Naive thymus-derived CD8-positive, alpha-beta T cell (primary cell): ENCODE measurements around the gene PTPN14. TPM values are rescaled to one million over a fixed set of nuclear protein-coding genes. Genes with fewer than 3 reads are reported as not detected.

Experiments
- ATAC-seq, 2 donors: fragments of 150-1000 bp; cut with Tn5 transposase in 1 of 2; sonication (Bioruptor Pico), chemical (Tn5 transposase) in 1 of 2; 1 replicate in 1 of 2; 2 replicates in 1 of 2; pipeline ENCODE4 v1.10.0; 2021; ENCODE audit warnings: mild to moderate bottlenecking in 2 of 2, moderate library complexity in 2 of 2
- POLR2A ChIA-PET: fragments of 350-600 bp; sonication (Branson Sonifier 250); formaldehyde crosslinking; loops from one replicate; lab custom pipeline; 2021; ENCODE audit warnings: antibody characterized with exemption; lab: Charles Lee
- DNase-seq, 10 donors: peaks; one replicate each; pipeline versions ENCODE4 v3.0.0 to v3.0.0-alpha.2; 2020 to 2022
- H3K27ac Mint-ChIP-seq, 10 donors: one replicate each; pipeline ENCODE4 v1.8.0; 2020 to 2022; ENCODE audit warnings: mild to moderate bottlenecking in 10 of 10, mixed read lengths in 10 of 10, moderate library complexity in 4 of 10, inconsistent platforms in 1 of 10
- H3K27me3 Mint-ChIP-seq, 5 donors: one replicate each; pipeline ENCODE4 v1.8.0; 2021 to 2022; ENCODE audit warnings: mixed read lengths in 5 of 5
- H3K36me3 Mint-ChIP-seq, 3 donors: one replicate each; pipeline ENCODE4 v1.8.0; 2020 to 2022; ENCODE audit warnings: mixed read lengths in 3 of 3, mild to moderate bottlenecking in 2 of 3, inconsistent platforms in 1 of 3
- H3K4me1 Mint-ChIP-seq, 4 donors: one replicate each; pipeline ENCODE4 v1.8.0; 2021 to 2022; ENCODE audit warnings: mixed read lengths in 4 of 4
- H3K4me3 Mint-ChIP-seq, 10 donors: one replicate each; pipeline ENCODE4 v1.8.0; 2020 to 2022; ENCODE audit warnings: mild to moderate bottlenecking in 10 of 10, mixed read lengths in 10 of 10, moderate library complexity in 6 of 10, inconsistent platforms in 1 of 10
- H3K9me3 Mint-ChIP-seq, 9 donors: one replicate each; pipeline ENCODE4 v1.8.0; 2020 to 2022; ENCODE audit warnings: mixed read lengths in 9 of 9, mild to moderate bottlenecking in 3 of 9, inconsistent platforms in 1 of 9, moderate library complexity in 1 of 9
- polyA plus RNA-seq, 3 donors: library from polyadenylated mRNA; unstranded; fragments of 300-500 nt; fragmentation: Illumina TruSeq; gene quantifications; one replicate each; pipeline ENCODE4 v1.2.3, GENCODE V29; 2021
- total RNA-seq, 8 experiments: library from RNA in 2 of 8; stranded (reverse) in 2 of 8; gene quantifications; one replicate each; pipeline ENCODE4 v1.2.3 and lab custom pipeline; 2021 to 2026

Gene PTPN14
- total and polyA plus RNA-seq, 5 experiments from 2014 or later, result 0.01 to 0.05 (median 0.03) TPM; not detected in 1

- H3K27ac Mint-ChIP-seq, result no peak overlapping the region
- no peak for ATAC-seq
Observed at GRCh38 chr1:214474467-214474866, 76.9 kb downstream of the PTPN14 start.

GRCh38 chr1:214473862-214474261 is 77.5 kb downstream of the PTPN14 start:
- Mint-ChIP-seq H3K27me3 (peaks cover 3 to 16% (median 10%) of the 10 kb centered on the region in 5 donors), H3K27ac (no peak overlapping the region), H3K4me3 (no peak overlapping the region), H3K4me1 (no peaks in the 10 kb centered on the region), H3K9me3 (no peaks in the 10 kb centered on the region), H3K36me3 (no peaks in the 10 kb centered on the region)
- ATAC-seq, result no peak
- no peak for DNase-seq
- POLR2A ChIA-PET, result no interaction called here

More at GRCh38 chr1:214474467-214474866, 76.9 kb downstream of the PTPN14 start:
- H3K27me3 Mint-ChIP-seq, result peaks cover 3 to 16% (median 10%) of the 10 kb centered on the region in 5 donors
- DNase-seq, result no peak
- H3K9me3 Mint-ChIP-seq, result no peaks in the 10 kb centered on the region
- H3K4me1 Mint-ChIP-seq, result no peaks in the 10 kb centered on the region
- no peak overlapping the region for H3K4me3 Mint-ChIP-seq
- POLR2A ChIA-PET, result no interaction called here
- no peaks in the 10 kb centered on the region for H3K36me3 Mint-ChIP-seq

- no peak for ATAC-seq
- Mint-ChIP-seq H3K9me3 (no peaks in the 10 kb centered on the region), H3K27ac (no peak overlapping the region), H3K4me1 (no peaks in the 10 kb centered on the region), H3K4me3 (no peak overlapping the region), H3K27me3 (peaks cover 3 to 16% (median 10%) of the 10 kb centered on the region in 5 donors), H3K36me3 (no peaks in the 10 kb centered on the region)
- POLR2A ChIA-PET, result no interaction called here
- no peak for DNase-seq
Observed at GRCh38 chr1:214473387-214473786, 78.0 kb downstream of the PTPN14 start.

GRCh38 chr1:214472364-214472763 is 79.0 kb downstream of the PTPN14 start:
- Mint-ChIP-seq H3K4me3 (no peak overlapping the region), H3K4me1 (no peaks in the 10 kb centered on the region), H3K9me3 (no peaks in the 10 kb centered on the region), H3K27ac (no peak overlapping the region), H3K27me3 (peaks cover 2 to 20% (median 10%) of the 10 kb centered on the region in 5 donors), H3K36me3 (no peaks in the 10 kb centered on the region)
- POLR2A ChIA-PET, result no interaction called here
- ATAC-seq, result no peak
- no peak for DNase-seq

GRCh38 chr1:214471458-214471857 is 79.9 kb downstream of the PTPN14 start:
- Mint-ChIP-seq H3K9me3 (no peaks in the 10 kb centered on the region), H3K27ac (no peak overlapping the region), H3K4me1 (no peaks in the 10 kb centered on the region), H3K36me3 (no peaks in the 10 kb centered on the region), H3K4me3 (no peak overlapping the region), H3K27me3 (peaks cover 4 to 19% (median 12%) of the 10 kb centered on the region in 5 donors)
- DNase-seq (no peak), ATAC-seq (no peak)
- POLR2A ChIA-PET, result no interaction called here

GRCh38 chr1:214470132-214470531 is 81.3 kb downstream of the PTPN14 start:
- H3K9me3 Mint-ChIP-seq, result no peaks in the 10 kb centered on the region
- POLR2A ChIA-PET, result no interaction called here
- no peak overlapping the region for H3K4me3 Mint-ChIP-seq
- peaks cover 0 to 8% (median 5%) of the 10 kb centered on the region in 5 donors for H3K27me3 Mint-ChIP-seq
- no peak for ATAC-seq
- no peaks in the 10 kb centered on the region for H3K4me1 Mint-ChIP-seq
- DNase-seq, result no peak
- no peaks in the 10 kb centered on the region for H3K36me3 Mint-ChIP-seq
- no peak overlapping the region for H3K27ac Mint-ChIP-seq

- DNase-seq (no peak), ATAC-seq (no peak)
- H3K36me3 Mint-ChIP-seq, result no peaks in the 10 kb centered on the region
- no peak overlapping the region for H3K27ac Mint-ChIP-seq
- H3K4me3 Mint-ChIP-seq, result no peak overlapping the region
- POLR2A ChIA-PET, result no interaction called here
- peaks cover 0 to 8% (median 7%) of the 10 kb centered on the region in 5 donors for H3K27me3 Mint-ChIP-seq
- H3K9me3 Mint-ChIP-seq, result no peaks in the 10 kb centered on the region
- no peaks in the 10 kb centered on the region for H3K4me1 Mint-ChIP-seq
Observed at GRCh38 chr1:214469290-214469689, 82.1 kb downstream of the PTPN14 start.

- H3K36me3 Mint-ChIP-seq, result no peaks in the 10 kb centered on the region
- no peaks in the 10 kb centered on the region for H3K9me3 Mint-ChIP-seq
- H3K4me3 Mint-ChIP-seq, result no peak overlapping the region
- H3K4me1 Mint-ChIP-seq, result no peaks in the 10 kb centered on the region
- H3K27me3 Mint-ChIP-seq, result peaks cover 0 to 6% (median 4%) of the 10 kb centered on the region in 5 donors
- no peak for DNase-seq
- no peak overlapping the region for H3K27ac Mint-ChIP-seq
- POLR2A ChIA-PET, result no interaction called here
- no peak for ATAC-seq
Observed at GRCh38 chr1:214467078-214467585, 84.3 kb downstream of the PTPN14 start.

GRCh38 chr1:214466403-214467077 is 84.9 kb downstream of the PTPN14 start:
- no peaks in the 10 kb centered on the region for H3K36me3 Mint-ChIP-seq
- H3K4me1 Mint-ChIP-seq, result no peaks in the 10 kb centered on the region
- peaks cover 0 to 5% (median 4%) of the 10 kb centered on the region in 5 donors for H3K27me3 Mint-ChIP-seq
- DNase-seq (no peak), ATAC-seq (no peak)
- POLR2A ChIA-PET, result interaction anchor here (0.6 kb wide), 1 partner anchor 15 kb away, joined by 4 read pairs; no protein-coding TSS in a partner anchor
- no peak overlapping the region for H3K27ac Mint-ChIP-seq
- H3K9me3 Mint-ChIP-seq, result no peaks in the 10 kb centered on the region
- no peak overlapping the region for H3K4me3 Mint-ChIP-seq

GRCh38 chr1:214464445-214465287 is 86.7 kb downstream of the PTPN14 start:
- Mint-ChIP-seq H3K27me3 (peaks cover 0 to 10% (median 6%) of the 10 kb centered on the region in 5 donors), H3K4me3 (no peak overlapping the region), H3K9me3 (no peaks in the 10 kb centered on the region), H3K27ac (no peak overlapping the region), H3K36me3 (no peaks in the 10 kb centered on the region), H3K4me1 (no peaks in the 10 kb centered on the region)
- POLR2A ChIA-PET, result no interaction called here
- DNase-seq (no peak), ATAC-seq (no peak)

GRCh38 chr1:214463596-214463995 is 87.8 kb downstream of the PTPN14 start:
- H3K27me3 Mint-ChIP-seq, result peaks cover 0 to 10% (median 6%) of the 10 kb centered on the region in 5 donors
- no peaks in the 10 kb centered on the region for H3K36me3 Mint-ChIP-seq
- H3K4me1 Mint-ChIP-seq, result no peaks in the 10 kb centered on the region
- POLR2A ChIA-PET, result no interaction called here
- H3K27ac Mint-ChIP-seq, result no peak overlapping the region
- H3K4me3 Mint-ChIP-seq, result no peak overlapping the region
- ATAC-seq, result no peak
- no peak for DNase-seq
- no peaks in the 10 kb centered on the region for H3K9me3 Mint-ChIP-seq

- POLR2A ChIA-PET, result no interaction called here
- no peak for ATAC-seq
Observed at GRCh38 chr1:214462882-214463281, 88.5 kb downstream of the PTPN14 start.

GRCh38 chr1:214461305-214461704 is 90.1 kb downstream of the PTPN14 start:
- POLR2A ChIA-PET, result no interaction called here
- H3K9me3 Mint-ChIP-seq, result no peaks in the 10 kb centered on the region
- H3K27me3 Mint-ChIP-seq, result peaks cover 0 to 8% (median 2%) of the 10 kb centered on the region in 5 donors
- no peaks in the 10 kb centered on the region for H3K36me3 Mint-ChIP-seq
- no peak overlapping the region for H3K27ac Mint-ChIP-seq
- DNase-seq (no peak), ATAC-seq (no peak)
- no peaks in the 10 kb centered on the region for H3K4me1 Mint-ChIP-seq
- H3K4me3 Mint-ChIP-seq, result no peak overlapping the region

More at GRCh38 chr1:214462882-214463281, 88.5 kb downstream of the PTPN14 start:
- Mint-ChIP-seq H3K9me3 (no peaks in the 10 kb centered on the region), H3K36me3 (no peaks in the 10 kb centered on the region), H3K4me3 (no peak overlapping the region), H3K4me1 (no peaks in the 10 kb centered on the region), H3K27ac (no peak overlapping the region), H3K27me3 (peaks cover 0 to 10% (median 6%) of the 10 kb centered on the region in 5 donors)
- DNase-seq, result no peak
